GM23338 (cell line): ENCODE data around the gene SANBR. TPM values are rescaled to one million over a fixed set of nuclear protein-coding genes. Genes with fewer than 3 reads are reported as not detected.

ENCODE experiments used
- ATAC-seq: fragments of 200-7000 bp; cut with Tn5 transposase; 3 replicates; pipeline ENCODE4 v1.9.1; 2020
- DNase-seq: peaks from one replicate; pipeline ENCODE4 v3.0.0-alpha.2; 2015; ENCODE audit warnings: low spot score
- H2AFZ ChIP-seq: fragments of 200-600 bp; sonication (generic); 2 replicates; pipeline ENCODE4 v1.8.0; 2016; ENCODE audit warnings: antibody characterized with exemption, mild to moderate bottlenecking, moderate library complexity
- H3F3A ChIP-seq: fragments of 200-600 bp; sonication (generic); replicated peaks from 2 replicates; pipeline ENCODE4 v1.8.0; 2017; ENCODE audit warnings: antibody characterized with exemption, mixed run types, low read depth
- H3K27ac ChIP-seq: fragments of 200-600 bp; sonication (generic); 2 replicates; pipeline ENCODE4 v1.6.1; 2016; ENCODE audit warnings: low read depth
- H3K27me3 ChIP-seq: fragments of 200-600 bp; sonication (generic); 2 replicates; pipeline ENCODE4 v1.8.0; 2016; ENCODE audit warnings: mild to moderate bottlenecking, mixed run types, moderate library complexity; ENCODE audit not compliant: insufficient read depth
- H3K36me3 ChIP-seq: fragments of 200-600 bp; sonication (generic); 2 replicates; pipeline ENCODE4 v1.8.0; 2016; ENCODE audit warnings: mild to moderate bottlenecking; ENCODE audit not compliant: insufficient read depth
- H3K4me1 ChIP-seq: fragments of 200-600 bp; sonication (generic); 2 replicates; pipeline ENCODE4 v1.8.0; 2016; ENCODE audit warnings: mild to moderate bottlenecking, moderate library complexity; ENCODE audit not compliant: insufficient read depth
- H3K4me2 ChIP-seq: fragments of 200-600 bp; sonication (generic); 2 replicates; pipeline ENCODE4 v1.7.1; 2017; ENCODE audit warnings: mixed run types
- H3K4me3 ChIP-seq: fragments of 200-600 bp; sonication (generic); 2 replicates; pipeline ENCODE4 v1.6.1; 2016; ENCODE audit warnings: mixed run types
- H3K79me2 ChIP-seq: fragments of 200-600 bp; sonication (generic); replicated peaks from 2 replicates; pipeline ENCODE4 v1.8.0; 2017; ENCODE audit warnings: mild to moderate bottlenecking; ENCODE audit not compliant: insufficient read depth
- H3K9me2 ChIP-seq: fragments of 200-600 bp; sonication (generic); 2 replicates; pipeline ENCODE4 v1.8.0; 2017; ENCODE audit not compliant: insufficient read depth
- H4K20me1 ChIP-seq: fragments of 200-600 bp; sonication (generic); replicated peaks from 2 replicates; pipeline ENCODE4 v1.8.0; 2017; ENCODE audit warnings: mild to moderate bottlenecking; ENCODE audit not compliant: insufficient read depth
- H3K27ac Mint-ChIP-seq: 2 replicates; pipeline ENCODE4 v1.8.0; 2020; ENCODE audit warnings: inconsistent platforms, mild to moderate bottlenecking, moderate library complexity, mixed read lengths
- H3K27me3 Mint-ChIP-seq: 3 replicates; pipeline ENCODE4 v1.8.0; 2022; ENCODE audit warnings: low read depth, mild to moderate bottlenecking, moderate library complexity, mixed read lengths, inconsistent platforms; ENCODE audit not compliant: insufficient read depth, poor library complexity
- H3K36me3 Mint-ChIP-seq: 3 replicates; pipeline ENCODE4 v1.8.0; 2021; ENCODE audit warnings: low read depth, mild to moderate bottlenecking, inconsistent platforms, moderate library complexity, mixed read lengths
- H3K4me1 Mint-ChIP-seq: 3 replicates; pipeline ENCODE4 v1.8.0; 2020; ENCODE audit warnings: mild to moderate bottlenecking, inconsistent platforms, mixed read lengths
- H3K4me3 Mint-ChIP-seq: 3 replicates; pipeline ENCODE4 v1.8.0; 2021; ENCODE audit warnings: moderate library complexity, mild to moderate bottlenecking, inconsistent platforms, mixed read lengths
- H3K9me3 Mint-ChIP-seq: 3 replicates; pipeline ENCODE4 v1.8.0; 2020; ENCODE audit warnings: moderate library complexity, mild to moderate bottlenecking, inconsistent platforms, mixed read lengths
- CREB1 ChIP-seq: fragments of 250-450 bp; sonication (Bioruptor Pico); IDR thresholded peaks from 2 replicates; pipeline ENCODE4 v1.5.0; 2020; ENCODE audit warnings: low read depth, mild to moderate bottlenecking, moderate library complexity
- ETS1 ChIP-seq: IDR thresholded peaks from 2 replicates; pipeline ENCODE4 v1.6.1; 2016; ENCODE audit warnings: antibody characterized with exemption
- EZH2 ChIP-seq: fragments of 200-600 bp; sonication (generic); IDR thresholded peaks from one replicate; pipeline ENCODE4 v1.8.0; 2017; ENCODE audit warnings: antibody characterized with exemption, mild to moderate bottlenecking, low read depth; ENCODE audit not compliant: unreplicated experiment
- EZH2phosphoT487 ChIP-seq: fragments of 200-600 bp; sonication (generic); IDR thresholded peaks from one replicate; pipeline ENCODE4 v1.8.1; 2018; ENCODE audit warnings: antibody characterized with exemption; ENCODE audit not compliant: unreplicated experiment
- JUNB ChIP-seq: IDR thresholded peaks from one replicate; pipeline ENCODE4 v1.6.1; 2016; ENCODE audit warnings: antibody characterized with exemption; ENCODE audit not compliant: unreplicated experiment
- NANOG ChIP-seq: IDR thresholded peaks from 2 replicates; pipeline ENCODE4 v1.6.1; 2016; ENCODE audit warnings: antibody characterized with exemption, borderline replicate concordance
- POLR2AphosphoS5 ChIP-seq: IDR thresholded peaks from 2 replicates; pipeline ENCODE4 v1.6.1; 2016; ENCODE audit warnings: antibody characterized with exemption, low read depth
- STAT1 ChIP-seq: IDR thresholded peaks from one replicate; pipeline ENCODE4 v1.6.1; 2016; ENCODE audit warnings: antibody characterized with exemption; ENCODE audit not compliant: unreplicated experiment
- ZNF114 ChIP-seq: fragments of 250-450 bp; sonication (Bioruptor Pico); IDR thresholded peaks from 2 replicates; pipeline ENCODE4 v1.5.0; 2020; ENCODE audit warnings: mild to moderate bottlenecking, moderate library complexity
- ZNF331 ChIP-seq: fragments of 250-450 bp; sonication (Bioruptor Pico); IDR thresholded peaks from 2 replicates; pipeline ENCODE4 v1.5.0; 2020; ENCODE audit warnings: low read depth, mild to moderate bottlenecking, moderate library complexity
- polyA plus RNA-seq: library from polyadenylated mRNA; unstranded; fragments of >200 nt; fragmentation: Nextera tagmentation; extraction: Ambion mirVana; gene quantifications from 2 replicates; pipeline ENCODE4 v1.2.1, GENCODE V29; 2016
- total RNA-seq: library from RNA; depleted of rRNA; stranded (reverse); fragments of >200 nt; shearing (Covaris generic); gene quantifications from 2 replicates; pipeline ENCODE4 v1.2.3, GENCODE V29; 2014
- TF ChIP-seq, protein P1 (sequence below): fragments of 250-450 bp; sonication (Bioruptor Pico); IDR thresholded peaks from 2 replicates; pipeline ENCODE4 v1.5.0; 2020; ENCODE audit warnings: mild to moderate bottlenecking, moderate library complexity
- TF ChIP-seq, protein P2 (sequence below): IDR thresholded peaks from one replicate; pipeline ENCODE4 v1.6.1; 2018; ENCODE audit warnings: antibody characterized with exemption; ENCODE audit not compliant: unreplicated experiment
- TF ChIP-seq, protein P3 (sequence below), 2 experiments: fragments of 200-600 bp in 1 of 2; sonication (generic) in 1 of 2; conservative IDR thresholded peaks; 2 replicates each; pipeline versions ENCODE4 v1.5.1 to v1.6.1; 2016 to 2017; ENCODE audit warnings: antibody characterized with exemption in 2 of 2, low read depth in 2 of 2, mild to moderate bottlenecking in 2 of 2, moderate library complexity in 1 of 2

Gene SANBR
- total and polyA plus RNA-seq, 2 experiments from 2014 or later = 8.4 to 10.8 TPM

DNA sequence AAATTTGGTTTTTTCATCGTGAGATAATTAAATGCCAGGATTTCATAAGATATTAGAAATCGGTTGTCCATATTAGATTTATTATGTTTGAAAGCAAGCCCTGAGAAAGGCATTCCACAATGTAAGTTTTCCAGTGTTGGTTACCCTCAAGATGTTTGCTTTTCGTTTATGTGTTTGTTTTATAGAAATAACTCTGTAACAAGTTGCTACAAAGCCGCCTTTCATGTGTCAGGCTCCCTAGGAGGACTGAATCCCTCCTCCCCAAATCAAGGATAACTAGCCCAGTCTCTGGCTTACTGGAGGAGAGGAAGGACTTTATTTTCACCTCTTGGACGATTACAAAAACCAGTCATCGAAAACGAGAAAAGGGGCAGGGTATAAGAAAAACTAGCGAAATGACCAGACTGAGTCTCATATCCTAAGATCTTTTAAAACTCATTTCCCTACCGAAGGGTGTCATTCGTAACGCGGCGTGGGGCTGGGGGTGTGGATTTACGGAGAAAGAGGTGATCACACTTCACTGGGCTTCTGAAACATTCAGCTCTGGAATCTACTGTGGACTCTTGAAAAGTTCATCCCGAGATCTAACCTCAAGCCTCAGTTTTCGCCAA, 49.2 kb upstream of the SANBR start:
- H3K4me3 ChIP-seq = peak overlapping the region; percentile 57
- DNase-seq = peak; percentile 32

More for the DNA sequence above, 49.2 kb upstream of the SANBR start:
- no peaks in the 10 kb centered on the region for H3K36me3 ChIP-seq
- peak overlapping the region; percentile 85 for H3K4me2 ChIP-seq
- Mint-ChIP-seq H3K36me3 (peaks cover 7% of the 10 kb centered on the region; the same call in 2 of the 3 replicates), H3K4me3 (peak overlapping the region; percentile 98), H3K27ac (peak overlapping the region; percentile 100), H3K27me3 (peaks cover 4% of the 10 kb centered on the region), H3K9me3 (no peaks in the 10 kb centered on the region), H3K4me1 (peaks cover 14% of the 10 kb centered on the region)
- TF ChIP-seq ZNF331 (CRISPR knock-in tag) (no peak), EZH2 (no peak), ZNF114 (CRISPR knock-in tag) (no peak), POLR2AphosphoS5 (no peak), NANOG (no peak), CREB1 (CRISPR knock-in tag) (no peak), ETS1 (no peak), EZH2phosphoT487 (no peak), STAT1 (no peak), JUNB (no peak)
- TF ChIP-seq, protein P1, sequence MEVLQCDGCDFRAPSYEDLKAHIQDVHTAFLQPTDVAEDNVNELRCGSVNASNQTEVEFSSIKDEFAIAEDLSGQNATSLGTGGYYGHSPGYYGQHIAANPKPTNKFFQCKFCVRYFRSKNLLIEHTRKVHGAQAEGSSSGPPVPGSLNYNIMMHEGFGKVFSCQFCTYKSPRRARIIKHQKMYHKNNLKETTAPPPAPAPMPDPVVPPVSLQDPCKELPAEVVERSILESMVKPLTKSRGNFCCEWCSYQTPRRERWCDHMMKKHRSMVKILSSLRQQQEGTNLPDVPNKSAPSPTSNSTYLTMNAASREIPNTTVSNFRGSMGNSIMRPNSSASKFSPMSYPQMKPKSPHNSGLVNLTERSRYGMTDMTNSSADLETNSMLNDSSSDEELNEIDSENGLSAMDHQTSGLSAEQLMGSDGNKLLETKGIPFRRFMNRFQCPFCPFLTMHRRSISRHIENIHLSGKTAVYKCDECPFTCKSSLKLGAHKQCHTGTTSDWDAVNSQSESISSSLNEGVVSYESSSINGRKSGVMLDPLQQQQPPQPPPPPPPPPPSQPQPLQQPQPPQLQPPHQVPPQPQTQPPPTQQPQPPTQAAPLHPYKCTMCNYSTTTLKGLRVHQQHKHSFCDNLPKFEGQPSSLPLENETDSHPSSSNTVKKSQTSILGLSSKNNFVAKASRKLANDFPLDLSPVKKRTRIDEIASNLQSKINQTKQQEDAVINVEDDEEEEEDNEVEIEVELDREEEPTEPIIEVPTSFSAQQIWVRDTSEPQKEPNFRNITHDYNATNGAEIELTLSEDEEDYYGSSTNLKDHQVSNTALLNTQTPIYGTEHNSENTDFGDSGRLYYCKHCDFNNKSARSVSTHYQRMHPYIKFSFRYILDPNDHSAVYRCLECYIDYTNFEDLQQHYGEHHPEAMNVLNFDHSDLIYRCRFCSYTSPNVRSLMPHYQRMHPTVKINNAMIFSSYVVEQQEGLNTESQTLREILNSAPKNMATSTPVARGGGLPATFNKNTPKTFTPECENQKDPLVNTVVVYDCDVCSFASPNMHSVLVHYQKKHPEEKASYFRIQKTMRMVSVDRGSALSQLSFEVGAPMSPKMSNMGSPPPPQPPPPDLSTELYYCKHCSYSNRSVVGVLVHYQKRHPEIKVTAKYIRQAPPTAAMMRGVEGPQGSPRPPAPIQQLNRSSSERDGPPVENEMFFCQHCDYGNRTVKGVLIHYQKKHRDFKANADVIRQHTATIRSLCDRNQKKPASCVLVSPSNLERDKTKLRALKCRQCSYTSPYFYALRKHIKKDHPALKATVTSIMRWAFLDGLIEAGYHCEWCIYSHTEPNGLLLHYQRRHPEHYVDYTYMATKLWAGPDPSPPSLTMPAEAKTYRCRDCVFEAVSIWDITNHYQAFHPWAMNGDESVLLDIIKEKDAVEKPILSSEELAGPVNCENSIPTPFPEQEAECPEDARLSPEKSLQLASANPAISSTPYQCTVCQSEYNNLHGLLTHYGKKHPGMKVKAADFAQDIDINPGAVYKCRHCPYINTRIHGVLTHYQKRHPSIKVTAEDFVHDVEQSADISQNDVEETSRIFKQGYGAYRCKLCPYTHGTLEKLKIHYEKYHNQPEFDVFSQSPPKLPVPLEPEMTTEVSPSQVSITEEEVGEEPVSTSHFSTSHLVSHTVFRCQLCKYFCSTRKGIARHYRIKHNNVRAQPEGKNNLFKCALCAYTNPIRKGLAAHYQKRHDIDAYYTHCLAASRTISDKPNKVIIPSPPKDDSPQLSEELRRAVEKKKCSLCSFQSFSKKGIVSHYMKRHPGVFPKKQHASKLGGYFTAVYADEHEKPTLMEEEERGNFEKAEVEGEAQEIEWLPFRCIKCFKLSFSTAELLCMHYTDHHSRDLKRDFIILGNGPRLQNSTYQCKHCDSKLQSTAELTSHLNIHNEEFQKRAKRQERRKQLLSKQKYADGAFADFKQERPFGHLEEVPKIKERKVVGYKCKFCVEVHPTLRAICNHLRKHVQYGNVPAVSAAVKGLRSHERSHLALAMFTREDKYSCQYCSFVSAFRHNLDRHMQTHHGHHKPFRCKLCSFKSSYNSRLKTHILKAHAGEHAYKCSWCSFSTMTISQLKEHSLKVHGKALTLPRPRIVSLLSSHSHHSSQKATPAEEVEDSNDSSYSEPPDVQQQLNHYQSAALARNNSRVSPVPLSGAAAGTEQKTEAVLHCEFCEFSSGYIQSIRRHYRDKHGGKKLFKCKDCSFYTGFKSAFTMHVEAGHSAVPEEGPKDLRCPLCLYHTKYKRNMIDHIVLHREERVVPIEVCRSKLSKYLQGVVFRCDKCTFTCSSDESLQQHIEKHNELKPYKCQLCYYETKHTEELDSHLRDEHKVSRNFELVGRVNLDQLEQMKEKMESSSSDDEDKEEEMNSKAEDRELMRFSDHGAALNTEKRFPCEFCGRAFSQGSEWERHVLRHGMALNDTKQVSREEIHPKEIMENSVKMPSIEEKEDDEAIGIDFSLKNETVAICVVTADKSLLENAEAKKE (CRISPR knock-in tag) = no peak
- TF ChIP-seq, protein P2, sequence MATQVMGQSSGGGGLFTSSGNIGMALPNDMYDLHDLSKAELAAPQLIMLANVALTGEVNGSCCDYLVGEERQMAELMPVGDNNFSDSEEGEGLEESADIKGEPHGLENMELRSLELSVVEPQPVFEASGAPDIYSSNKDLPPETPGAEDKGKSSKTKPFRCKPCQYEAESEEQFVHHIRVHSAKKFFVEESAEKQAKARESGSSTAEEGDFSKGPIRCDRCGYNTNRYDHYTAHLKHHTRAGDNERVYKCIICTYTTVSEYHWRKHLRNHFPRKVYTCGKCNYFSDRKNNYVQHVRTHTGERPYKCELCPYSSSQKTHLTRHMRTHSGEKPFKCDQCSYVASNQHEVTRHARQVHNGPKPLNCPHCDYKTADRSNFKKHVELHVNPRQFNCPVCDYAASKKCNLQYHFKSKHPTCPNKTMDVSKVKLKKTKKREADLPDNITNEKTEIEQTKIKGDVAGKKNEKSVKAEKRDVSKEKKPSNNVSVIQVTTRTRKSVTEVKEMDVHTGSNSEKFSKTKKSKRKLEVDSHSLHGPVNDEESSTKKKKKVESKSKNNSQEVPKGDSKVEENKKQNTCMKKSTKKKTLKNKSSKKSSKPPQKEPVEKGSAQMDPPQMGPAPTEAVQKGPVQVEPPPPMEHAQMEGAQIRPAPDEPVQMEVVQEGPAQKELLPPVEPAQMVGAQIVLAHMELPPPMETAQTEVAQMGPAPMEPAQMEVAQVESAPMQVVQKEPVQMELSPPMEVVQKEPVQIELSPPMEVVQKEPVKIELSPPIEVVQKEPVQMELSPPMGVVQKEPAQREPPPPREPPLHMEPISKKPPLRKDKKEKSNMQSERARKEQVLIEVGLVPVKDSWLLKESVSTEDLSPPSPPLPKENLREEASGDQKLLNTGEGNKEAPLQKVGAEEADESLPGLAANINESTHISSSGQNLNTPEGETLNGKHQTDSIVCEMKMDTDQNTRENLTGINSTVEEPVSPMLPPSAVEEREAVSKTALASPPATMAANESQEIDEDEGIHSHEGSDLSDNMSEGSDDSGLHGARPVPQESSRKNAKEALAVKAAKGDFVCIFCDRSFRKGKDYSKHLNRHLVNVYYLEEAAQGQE = no peak
- TF ChIP-seq, protein P3, sequence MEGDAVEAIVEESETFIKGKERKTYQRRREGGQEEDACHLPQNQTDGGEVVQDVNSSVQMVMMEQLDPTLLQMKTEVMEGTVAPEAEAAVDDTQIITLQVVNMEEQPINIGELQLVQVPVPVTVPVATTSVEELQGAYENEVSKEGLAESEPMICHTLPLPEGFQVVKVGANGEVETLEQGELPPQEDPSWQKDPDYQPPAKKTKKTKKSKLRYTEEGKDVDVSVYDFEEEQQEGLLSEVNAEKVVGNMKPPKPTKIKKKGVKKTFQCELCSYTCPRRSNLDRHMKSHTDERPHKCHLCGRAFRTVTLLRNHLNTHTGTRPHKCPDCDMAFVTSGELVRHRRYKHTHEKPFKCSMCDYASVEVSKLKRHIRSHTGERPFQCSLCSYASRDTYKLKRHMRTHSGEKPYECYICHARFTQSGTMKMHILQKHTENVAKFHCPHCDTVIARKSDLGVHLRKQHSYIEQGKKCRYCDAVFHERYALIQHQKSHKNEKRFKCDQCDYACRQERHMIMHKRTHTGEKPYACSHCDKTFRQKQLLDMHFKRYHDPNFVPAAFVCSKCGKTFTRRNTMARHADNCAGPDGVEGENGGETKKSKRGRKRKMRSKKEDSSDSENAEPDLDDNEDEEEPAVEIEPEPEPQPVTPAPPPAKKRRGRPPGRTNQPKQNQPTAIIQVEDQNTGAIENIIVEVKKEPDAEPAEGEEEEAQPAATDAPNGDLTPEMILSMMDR (conservative IDR thresholded peaks at IDR 0.05; ENCODE audit: low read depth in 2 of 2) = no peak
- H3F3A ChIP-seq = no peaks in the 10 kb centered on the region
- no peaks in the 10 kb centered on the region for H3K9me2 ChIP-seq
- H3K27me3 ChIP-seq = no peaks in the 10 kb centered on the region
- H4K20me1 ChIP-seq = no peaks in the 10 kb centered on the region
- H3K4me1 ChIP-seq = peaks cover 14% of the 10 kb centered on the region
- peaks cover 33% of the 10 kb centered on the region for H3K79me2 ChIP-seq
- no peak for ATAC-seq
- H3K27ac ChIP-seq = peak overlapping the region; percentile 98
- H2AFZ ChIP-seq = peak overlapping the region; percentile 49
